ENCODE results near the gene MFAP4. TPM values are rescaled to one million over a fixed set of nuclear protein-coding genes. Genes with fewer than 3 reads are reported as not detected.

Gene MFAP4
- total and polyA plus RNA-seq, 10 donors: 10.1 to 48.4 (median 19.9) TPM

GRCh38 chr17:19348081-19348650, 38.8 kb downstream of the MFAP4 start:
- WGBS, 5 donors: 83 to 89% (median 88%) methylated on average over 9 of the region's 9 CpGs
- no peak overlapping the region for H3K27ac ChIP-seq
- no peaks in the 10 kb centered on the region for H3K9me3 ChIP-seq
- no peak overlapping the region for H3K4me3 ChIP-seq
- no peaks in the 10 kb centered on the region for H3K36me3 ChIP-seq
- intact Hi-C loops (cut with DNase I; ENCODE audit: low total_unique reads): no loop called here
- no peak for TF ChIP-seq CTCF (IDR thresholded peaks at IDR 0.05 in 8 of 11, conservative IDR thresholded peaks at IDR 0.05 in 3 of 11)
- TF ChIP-seq POLR2AphosphoS5 (IDR thresholded peaks at IDR 0.05): peak in 1 of 3 donors; percentile 1
- no peak for TF ChIP-seq POLR2A (IDR thresholded peaks at IDR 0.05)
- peaks cover 0 to 34% (median 5%) of the 10 kb centered on the region in 6 donors for H3K4me1 ChIP-seq
- DNase-seq: no peak
- H3K27me3 ChIP-seq (replicated peaks in 1 of 7): no peaks in the 10 kb centered on the region

DNA sequence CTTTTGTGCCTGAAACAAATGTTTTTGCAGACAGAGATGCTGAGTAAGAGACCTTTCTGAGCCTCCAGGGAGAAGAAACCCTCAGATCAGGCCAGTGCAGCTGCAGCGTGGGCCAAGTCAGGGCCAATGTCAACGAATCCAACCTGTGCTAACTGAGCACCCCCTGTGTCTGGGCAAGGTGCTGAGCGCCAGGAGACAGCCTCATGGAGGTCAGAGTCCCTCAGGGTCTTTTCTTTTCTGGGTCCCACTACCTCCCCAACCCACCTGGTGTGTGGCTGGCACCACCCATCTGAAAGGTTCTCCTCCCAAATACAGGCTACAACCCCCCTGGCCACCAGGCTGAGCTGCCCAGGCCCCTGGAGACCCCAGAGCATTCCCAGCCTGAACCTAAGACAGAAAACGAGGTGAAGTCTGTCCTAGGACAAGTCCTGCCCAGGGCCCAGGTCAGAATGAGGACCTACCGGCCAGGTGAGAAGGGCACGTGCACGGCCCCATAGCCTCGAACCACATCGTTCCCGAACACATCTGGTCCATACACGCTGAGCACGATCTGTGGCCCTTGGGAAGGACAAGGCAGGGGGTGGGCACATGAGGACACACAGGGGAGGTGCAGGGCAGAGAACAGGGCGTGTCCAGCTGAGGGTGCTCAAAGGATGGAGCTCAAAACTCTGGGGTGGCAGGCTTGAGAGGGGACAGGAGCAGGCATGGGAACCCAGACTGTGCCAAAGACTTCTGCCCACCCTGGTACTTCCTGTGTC, 39.5 kb downstream of the MFAP4 start:
- WGBS, 5 donors: 84 to 88% (median 86%) methylated on average over 11 to 13 of the region's 13 CpGs
- DNase-seq: peak; percentile 46
- Histone ChIP-seq H3K27me3 (replicated peaks in 1 of 7) (no peaks in the 10 kb centered on the region), H3K4me1 (peaks cover 0 to 40% (median 7%) of the 10 kb centered on the region in 6 donors), H3K4me3 (no peak overlapping the region), H3K36me3 (no peaks in the 10 kb centered on the region), H3K9me3 (no peaks in the 10 kb centered on the region), H3K27ac (peak overlapping the region in 2 of 8 donors; percentile 37 to 51)
- intact Hi-C loops (cut with DNase I; ENCODE audit: low total_unique reads): no loop called here
- no peak for TF ChIP-seq CTCF (IDR thresholded peaks at IDR 0.05 in 8 of 11, conservative IDR thresholded peaks at IDR 0.05 in 3 of 11)
- TF ChIP-seq POLR2AphosphoS5 (IDR thresholded peaks at IDR 0.05): peak in 2 of 3 donors; percentile 9 to 14

GRCh38 chr17:19346351-19347255, 40.4 kb downstream of the MFAP4 start:
- peaks cover 0 to 48% (median 7%) of the 10 kb centered on the region in 6 donors for H3K4me1 ChIP-seq
- peak; percentile 71 for DNase-seq
- 79 to 88% (median 82%) methylated on average over 18 to 19 of the region's 19 CpGs for WGBS, 5 donors
- no peaks in the 10 kb centered on the region for H3K27me3 ChIP-seq (replicated peaks in 1 of 7)
- no peak overlapping the region for H3K4me3 ChIP-seq
- H3K9me3 ChIP-seq: no peaks in the 10 kb centered on the region
- no peaks in the 10 kb centered on the region for H3K36me3 ChIP-seq
- peak overlapping the region in 3 of 8 donors; percentile 36 to 51 (median 37) for H3K27ac ChIP-seq
- peak in 2 of 3 donors; percentile 38 to 41 for TF ChIP-seq POLR2AphosphoS5 (IDR thresholded peaks at IDR 0.05)
- no peak for TF ChIP-seq CTCF (IDR thresholded peaks at IDR 0.05 in 8 of 11, conservative IDR thresholded peaks at IDR 0.05 in 3 of 11)
- intact Hi-C loops (cut with DNase I; ENCODE audit: low total_unique reads): no loop called here

Data from spleen (tissue), 11 donors.